K562 (cell line): Measurements from ENCODE around the gene ACADM. TPM values are rescaled to one million over a fixed set of nuclear protein-coding genes. Genes with fewer than 3 reads are reported as not detected.

Experiments
- ASH1L ChIP-seq: fragments of 450-650 bp; IDR thresholded peaks from 2 replicates; pipeline ENCODE4 v1.6.1; 2018; ENCODE audit warnings: borderline replicate concordance, mild to moderate bottlenecking, low read depth; ENCODE audit not compliant: partially characterized antibody
- CHAMP1 ChIP-seq: fragments of 450-650 bp; IDR thresholded peaks from 2 replicates; pipeline ENCODE4 v1.6.1; 2016; ENCODE audit warnings: mild to moderate bottlenecking
- CHD4 ChIP-seq: fragments of 200-600 bp; sonication (generic); IDR thresholded peaks from 3 replicates; pipeline ENCODE4 v1.6.1; 2012; ENCODE audit warnings: low read depth, mild to moderate bottlenecking, mixed read lengths, low read length, inconsistent platforms; ENCODE audit not compliant: insufficient read depth, insufficient replicate concordance, poor library complexity, severe bottlenecking
- CTBP1 ChIP-seq: fragments of 450-650 bp; IDR thresholded peaks from 2 replicates; pipeline ENCODE4 v1.6.1; 2016; ENCODE audit warnings: borderline replicate concordance
- DMBX1 ChIP-seq: fragments of 250-450 bp; sonication (Bioruptor Pico); IDR thresholded peaks from 2 replicates; pipeline ENCODE4 v1.8.0; 2022; ENCODE audit warnings: inconsistent platforms, mild to moderate bottlenecking, moderate library complexity, borderline replicate concordance
- E2F1 ChIP-seq: sonication (generic); formaldehyde crosslinking; IDR thresholded peaks from 2 replicates; pipeline ENCODE4 v1.8.1; 2023; ENCODE audit warnings: mild to moderate bottlenecking, missing genetic modification reagents, moderate library complexity
- GABPA ChIP-seq: fragments of 200-800 bp; sonication (Bioruptor generic); conservative IDR thresholded peaks from 2 replicates; pipeline ENCODE4 v1.6.1; 2016; ENCODE audit warnings: low read depth, missing genetic modification characterization, missing compliant biosample characterization
- GATAD2A ChIP-seq: fragments of 450-650 bp; IDR thresholded peaks from 2 replicates; pipeline ENCODE4 v1.6.1; 2017
- HCFC1 ChIP-seq: IDR thresholded peaks from 2 replicates; pipeline ENCODE4 v1.6.1; 2012; ENCODE audit warnings: low read depth, low read length, improper control_type of control experiment
- HSF4 ChIP-seq: fragments of 250-450 bp; sonication (Bioruptor Pico); IDR thresholded peaks from 2 replicates; pipeline ENCODE4 v2.1.2; 2022; ENCODE audit warnings: mild to moderate bottlenecking, moderate library complexity, borderline replicate concordance
- ILF3 ChIP-seq: fragments of 450-650 bp; IDR thresholded peaks from 2 replicates; pipeline ENCODE4 v1.6.1; 2018; ENCODE audit warnings: antibody characterized with exemption, mild to moderate bottlenecking, moderate library complexity, borderline replicate concordance
- KAT2B ChIP-seq: IDR thresholded peaks from one replicate; pipeline ENCODE4 v1.6.1; 2012; ENCODE audit warnings: low read depth, mild to moderate bottlenecking, control low read depth, inconsistent platforms, low read length, moderate library complexity
- PREB ChIP-seq: sonication (generic); formaldehyde crosslinking; IDR thresholded peaks from 2 replicates; pipeline ENCODE4 v1.8.1; 2023; ENCODE audit warnings: mild to moderate bottlenecking, missing genetic modification reagents
- RNF219 ChIP-seq: fragments of 250-450 bp; sonication (Bioruptor Pico); IDR thresholded peaks from 2 replicates; pipeline ENCODE4 v1.5.0; 2022; ENCODE audit warnings: mild to moderate bottlenecking
- ZC3H4 ChIP-seq: sonication (generic); formaldehyde crosslinking; IDR thresholded peaks from 2 replicates; pipeline ENCODE4 v1.9.0; 2021; ENCODE audit warnings: missing genetic modification reagents, borderline replicate concordance
- ZNF764 ChIP-seq: fragments of 250-450 bp; sonication (Bioruptor Pico); IDR thresholded peaks from 2 replicates; pipeline ENCODE4 v1.4.0; 2020; ENCODE audit warnings: low read depth, mild to moderate bottlenecking, moderate library complexity
- polyA plus RNA-seq, 8 experiments: library from polyadenylated mRNA; depleted of rRNA in 4 of 8; stranded (reverse) in 5 of 8; unstranded in 3 of 8; fragments of >200 nt; fragmentation: Nextera tagmentation in 2 of 8; fragmentation: Illumina TruSeq in 1 of 8; extraction: Ambion mirVana in 2 of 8; extraction: Trizol in 1 of 8; gene quantifications; 2 replicates each; pipeline versions ENCODE4 v1.2.1 to v1.2.3, GENCODE V29; 2011 to 2014; ENCODE audit warnings: inconsistent platforms in 1 of 8, missing spikeins in 1 of 8
- total RNA-seq, 7 experiments: library from RNA; depleted of rRNA in 6 of 7; stranded (reverse); fragments of >200 nt in 6 of 7; fragmentation: Illumina TruSeq in 2 of 7; extraction: Trizol in 2 of 7; gene quantifications; 2 replicates each; pipeline versions ENCODE4 v1.2.1 to v1.2.3, GENCODE V29; 2011 to 2021; ENCODE audit warnings: low replicate concordance in 1 of 7
- TF ChIP-seq, protein P1 (sequence below): fragments of 450-650 bp; IDR thresholded peaks from 2 replicates; pipeline ENCODE4 v1.7.0; 2016; ENCODE audit warnings: borderline replicate concordance

ACADM gene
- total and polyA plus RNA-seq, 9 of the 15 experiments (the other 6 are each of a cell fraction or from before 2014, with no cell fraction given): 82.5 to 156 (median 123) TPM

- TF ChIP-seq, protein P1, sequence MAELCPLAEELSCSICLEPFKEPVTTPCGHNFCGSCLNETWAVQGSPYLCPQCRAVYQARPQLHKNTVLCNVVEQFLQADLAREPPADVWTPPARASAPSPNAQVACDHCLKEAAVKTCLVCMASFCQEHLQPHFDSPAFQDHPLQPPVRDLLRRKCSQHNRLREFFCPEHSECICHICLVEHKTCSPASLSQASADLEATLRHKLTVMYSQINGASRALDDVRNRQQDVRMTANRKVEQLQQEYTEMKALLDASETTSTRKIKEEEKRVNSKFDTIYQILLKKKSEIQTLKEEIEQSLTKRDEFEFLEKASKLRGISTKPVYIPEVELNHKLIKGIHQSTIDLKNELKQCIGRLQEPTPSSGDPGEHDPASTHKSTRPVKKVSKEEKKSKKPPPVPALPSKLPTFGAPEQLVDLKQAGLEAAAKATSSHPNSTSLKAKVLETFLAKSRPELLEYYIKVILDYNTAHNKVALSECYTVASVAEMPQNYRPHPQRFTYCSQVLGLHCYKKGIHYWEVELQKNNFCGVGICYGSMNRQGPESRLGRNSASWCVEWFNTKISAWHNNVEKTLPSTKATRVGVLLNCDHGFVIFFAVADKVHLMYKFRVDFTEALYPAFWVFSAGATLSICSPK: no peak
- TF ChIP-seq CHAMP1: no peak
- no peak for TF ChIP-seq RNF219 (CRISPR knock-in tag)
- TF ChIP-seq ILF3: peak; percentile 61; the same call in 1 of the 2 replicates
- TF ChIP-seq KAT2B: no peak
- TF ChIP-seq ZC3H4: no peak
- TF ChIP-seq GATAD2A: no peak
- TF ChIP-seq CHD4: no peak
- TF ChIP-seq PREB (CRISPR knock-in tag): no peak
- TF ChIP-seq DMBX1 (CRISPR knock-in tag): no peak; the same call in 1 of the 2 replicates
- TF ChIP-seq ASH1L: peak; percentile 53
- TF ChIP-seq ZNF764 (CRISPR knock-in tag): no peak
- TF ChIP-seq HSF4 (CRISPR knock-in tag): no peak
- TF ChIP-seq CTBP1: no peak; the same call in 1 of the 2 replicates
- peak; percentile 66 for TF ChIP-seq HCFC1
- TF ChIP-seq E2F1 (CRISPR knock-in tag): 0 out of 2 replicates have a peak, but pooled peaks have one; percentile 55
- 0 out of 2 replicates have a peak, but pooled peaks have one; percentile 55 for TF ChIP-seq GABPA (tag)
Measured at GRCh38 chr1:75785983-75786853, 61.7 kb downstream of the ACADM start, which contains the start of gene RABGGTB (continued).
